ENCODE results near the gene ELL3. TPM values are rescaled to one million over a fixed set of nuclear protein-coding genes. Genes with fewer than 3 reads are reported as not detected.

The ELL3 gene
- total and polyA plus RNA-seq, 2 experiments from 2014 or later, result 4.3 TPM; not detected in 1

GRCh38 chr15:43723151-43723550 lies 53.6 kb downstream of the ELL3 start:
- DNase-seq (ENCODE audit: low read depth in 1 of 2, low spot score in 1 of 2), result no peak
- Histone ChIP-seq H3K27ac (no peak overlapping the region), H3K36me3 (no peaks in the 10 kb centered on the region), H3K4me3 (no peak overlapping the region), H3K9me3 (ENCODE audit: low read depth) (no peaks in the 10 kb centered on the region), H3K4me1 (ENCODE audit: low read depth) (no peaks in the 10 kb centered on the region), H3K27me3 (no peaks in the 10 kb centered on the region)
- TF ChIP-seq, protein P1, sequence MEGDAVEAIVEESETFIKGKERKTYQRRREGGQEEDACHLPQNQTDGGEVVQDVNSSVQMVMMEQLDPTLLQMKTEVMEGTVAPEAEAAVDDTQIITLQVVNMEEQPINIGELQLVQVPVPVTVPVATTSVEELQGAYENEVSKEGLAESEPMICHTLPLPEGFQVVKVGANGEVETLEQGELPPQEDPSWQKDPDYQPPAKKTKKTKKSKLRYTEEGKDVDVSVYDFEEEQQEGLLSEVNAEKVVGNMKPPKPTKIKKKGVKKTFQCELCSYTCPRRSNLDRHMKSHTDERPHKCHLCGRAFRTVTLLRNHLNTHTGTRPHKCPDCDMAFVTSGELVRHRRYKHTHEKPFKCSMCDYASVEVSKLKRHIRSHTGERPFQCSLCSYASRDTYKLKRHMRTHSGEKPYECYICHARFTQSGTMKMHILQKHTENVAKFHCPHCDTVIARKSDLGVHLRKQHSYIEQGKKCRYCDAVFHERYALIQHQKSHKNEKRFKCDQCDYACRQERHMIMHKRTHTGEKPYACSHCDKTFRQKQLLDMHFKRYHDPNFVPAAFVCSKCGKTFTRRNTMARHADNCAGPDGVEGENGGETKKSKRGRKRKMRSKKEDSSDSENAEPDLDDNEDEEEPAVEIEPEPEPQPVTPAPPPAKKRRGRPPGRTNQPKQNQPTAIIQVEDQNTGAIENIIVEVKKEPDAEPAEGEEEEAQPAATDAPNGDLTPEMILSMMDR (IDR thresholded peaks at IDR 0.05; ENCODE audit: low read depth, low read length), result no peak

Other genes starting within 250 kb of the ELL3 start
- 16.0 and 20.0 TPM in 2 replicates for gene PPIP5K1, start 186.8 kb downstream of the ELL3 start, total RNA-seq
- 16.5 and 17.6 TPM in 2 replicates for gene PPIP5K1, start 186.8 kb downstream of the ELL3 start, polyA plus RNA-seq
- gene CKMT1B, start 182.9 kb downstream of the ELL3 start, total RNA-seq, result 1.5 and 3.8 TPM in 2 replicates
- 3.3 and 6.5 TPM in 2 replicates for gene CKMT1B, start 182.9 kb downstream of the ELL3 start, polyA plus RNA-seq
- 2.5 and 4.6 TPM in 2 replicates for gene STRC, start 158.2 kb downstream of the ELL3 start, total RNA-seq
- gene STRC, start 158.2 kb downstream of the ELL3 start, polyA plus RNA-seq, result 0.95 and 5.6 TPM in 2 replicates
- gene CATSPER2, start 128.1 kb downstream of the ELL3 start, total RNA-seq, result 2.5 and 3.8 TPM in 2 replicates
- 4.6 and 5.3 TPM in 2 replicates for gene CATSPER2, start 128.1 kb downstream of the ELL3 start, polyA plus RNA-seq
- 1.4 and 5.9 TPM in 2 replicates for gene CKMT1A, start 83.1 kb downstream of the ELL3 start, total RNA-seq
- 3.8 and 5.9 TPM in 2 replicates for gene CKMT1A, start 83.1 kb downstream of the ELL3 start, polyA plus RNA-seq
- 97.9 and 155 TPM in 2 replicates for gene PDIA3, start 30.5 kb downstream of the ELL3 start, total RNA-seq
- 532 and 932 TPM in 2 replicates for gene PDIA3, start 30.5 kb downstream of the ELL3 start, polyA plus RNA-seq
- gene SERF2, start 15.4 kb upstream of the ELL3 start, total RNA-seq, result 865 and 1,079 TPM in 2 replicates
- 1,545 and 1,638 TPM in 2 replicates for gene SERF2, start 15.4 kb upstream of the ELL3 start, polyA plus RNA-seq
- 0.21 and 0.71 TPM in 2 replicates for gene SERINC4, start 23.3 kb upstream of the ELL3 start, total RNA-seq
- gene SERINC4, start 23.3 kb upstream of the ELL3 start, polyA plus RNA-seq, result 0.35 and 0.44 TPM in 2 replicates
- gene HYPK, start 23.6 kb upstream of the ELL3 start, total RNA-seq, result 17.2 TPM in 2 replicates
- gene HYPK, start 23.6 kb upstream of the ELL3 start, polyA plus RNA-seq, result 12.8 and 16.5 TPM in 2 replicates
- gene MFAP1, start 47.7 kb upstream of the ELL3 start, total RNA-seq, result 21.4 and 28.0 TPM in 2 replicates
- 39.2 and 42.4 TPM in 2 replicates for gene MFAP1, start 47.7 kb upstream of the ELL3 start, polyA plus RNA-seq
- 7.9 and 8.2 TPM in 2 replicates for gene WDR76, start 50.0 kb upstream of the ELL3 start, total RNA-seq
- gene WDR76, start 50.0 kb upstream of the ELL3 start, polyA plus RNA-seq, result 1.5 and 4.0 TPM in 2 replicates